Subcutaneous abdominal adipose tissue (tissue), 5 donors: ENCODE results near the gene RNF144A.
A peak's percentile ranks its signal among the peaks of the same experiment; 100 is the strongest.

Experiments
- H3K27ac ChIP-seq: one replicate; pipeline ENCODE4 v1.7.0; 2013; ENCODE audit warnings: low read depth, mild to moderate bottlenecking, inconsistent platforms, low read length, moderate library complexity
- H3K27me3 ChIP-seq, 5 donors: one replicate each; pipeline ENCODE4 v1.7.0; 2013; ENCODE audit warnings: low read length in 5 of 5, inconsistent platforms in 1 of 5; ENCODE audit not compliant: control insufficient read depth in 5 of 5, insufficient read depth in 4 of 5
- H3K36me3 ChIP-seq, 5 donors: one replicate each; pipeline ENCODE4 v1.7.0; 2013; ENCODE audit warnings: low read length in 5 of 5; ENCODE audit not compliant: control insufficient read depth in 5 of 5, insufficient read depth in 5 of 5
- H3K4me1 ChIP-seq, 5 donors: one replicate each; pipeline ENCODE4 v1.7.0; 2013; ENCODE audit warnings: low read length in 5 of 5, mild to moderate bottlenecking in 3 of 5, moderate library complexity in 1 of 5; ENCODE audit not compliant: control insufficient read depth in 5 of 5, insufficient read depth in 5 of 5
- H3K4me3 ChIP-seq, 5 donors: one replicate each; pipeline ENCODE4 v1.7.0; 2013; ENCODE audit warnings: low read length in 5 of 5, low read depth in 1 of 5
- H3K9ac ChIP-seq, 5 donors: one replicate each; pipeline ENCODE4 v1.7.0; 2013; ENCODE audit warnings: low read length in 5 of 5, mild to moderate bottlenecking in 4 of 5, moderate library complexity in 3 of 5
- H3K9me3 ChIP-seq, 5 donors: one replicate each; pipeline ENCODE4 v1.7.0; 2013; ENCODE audit warnings: low read length in 5 of 5; ENCODE audit not compliant: control insufficient read depth in 5 of 5
- donor health status: healthy.
- donor health status: healthy.
- donor health status: healthy.
- donor health status: healthy.
- donor health status: healthy.

The RNF144A gene

DNA sequence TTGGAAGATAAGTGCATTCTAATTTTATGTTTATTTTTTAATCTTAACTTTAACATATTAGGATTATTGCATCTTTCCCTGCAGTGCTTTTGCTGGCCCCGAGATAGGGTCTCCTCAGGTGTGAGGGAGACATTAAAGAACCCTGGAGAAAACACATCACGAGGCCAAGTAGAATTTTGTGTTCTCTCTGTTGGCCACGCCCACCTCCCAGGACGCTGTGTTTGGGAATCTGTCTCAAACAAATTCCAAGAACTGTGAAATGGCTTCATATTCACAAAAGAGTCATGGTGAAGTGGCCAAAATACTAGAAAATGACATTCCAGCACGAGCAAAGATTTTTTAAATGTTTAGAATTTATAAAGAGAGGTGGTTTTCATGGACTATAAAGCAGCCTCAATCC is 27.3 kb downstream of the RNF144A start:
- peak overlapping the region; percentile 78 for H3K27ac ChIP-seq
- H3K4me1 ChIP-seq = peaks cover 0 to 31% (median 29%) of the 10 kb centered on the region in 5 donors
- no peak overlapping the region for H3K4me3 ChIP-seq
- H3K9ac ChIP-seq = peak overlapping the region in 3 of 5 donors; percentile 13 to 65 (median 45)
- no peaks in the 10 kb centered on the region for H3K27me3 ChIP-seq
- no peaks in the 10 kb centered on the region for H3K9me3 ChIP-seq
- peaks cover 0 to 15% (median 9%) of the 10 kb centered on the region in 5 donors for H3K36me3 ChIP-seq

DNA sequence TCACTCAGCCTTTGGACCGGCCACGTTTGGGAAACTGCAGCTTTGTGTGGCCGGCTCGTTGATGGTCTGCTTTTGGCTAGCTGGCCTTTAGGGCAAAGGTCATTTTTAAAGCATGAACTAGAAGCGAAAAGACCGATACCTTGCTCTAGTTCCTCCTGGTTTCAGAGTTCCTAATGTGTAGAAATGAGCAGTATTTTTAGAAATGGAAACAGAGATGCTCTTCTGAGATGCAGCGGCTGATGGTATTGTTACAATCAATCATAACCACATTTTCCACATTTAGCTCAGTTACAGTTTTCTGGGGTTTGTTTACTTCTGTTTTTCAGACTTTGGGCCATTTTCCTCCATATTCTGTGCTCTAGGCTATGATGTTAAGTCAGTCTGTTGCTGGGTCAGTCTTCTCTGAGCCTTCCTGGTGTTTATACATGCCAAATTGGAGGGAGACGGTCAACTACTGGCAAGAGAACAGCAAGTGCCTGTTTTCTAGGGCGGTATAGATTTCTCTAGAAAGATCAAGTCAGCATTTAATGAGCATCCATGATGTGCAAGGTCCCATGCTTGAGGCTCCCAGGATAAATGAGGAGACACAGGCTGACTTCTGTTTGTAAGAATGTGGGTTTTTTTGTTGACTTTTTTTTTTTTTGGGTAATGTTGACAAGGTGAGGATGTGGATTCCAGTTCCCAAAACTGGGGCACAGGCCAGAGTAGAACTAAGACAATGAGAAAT is 28.0 kb downstream of the RNF144A start:
- no peak overlapping the region for H3K4me3 ChIP-seq
- peaks cover 0 to 15% (median 9%) of the 10 kb centered on the region in 5 donors for H3K36me3 ChIP-seq
- H3K4me1 ChIP-seq = peaks cover 0 to 31% (median 29%) of the 10 kb centered on the region in 5 donors
- peak overlapping the region in 4 of 5 donors; percentile 10 to 65 (median 29) for H3K9ac ChIP-seq
- H3K27ac ChIP-seq = peak overlapping the region; percentile 78
- H3K27me3 ChIP-seq = no peaks in the 10 kb centered on the region
- no peaks in the 10 kb centered on the region for H3K9me3 ChIP-seq

DNA sequence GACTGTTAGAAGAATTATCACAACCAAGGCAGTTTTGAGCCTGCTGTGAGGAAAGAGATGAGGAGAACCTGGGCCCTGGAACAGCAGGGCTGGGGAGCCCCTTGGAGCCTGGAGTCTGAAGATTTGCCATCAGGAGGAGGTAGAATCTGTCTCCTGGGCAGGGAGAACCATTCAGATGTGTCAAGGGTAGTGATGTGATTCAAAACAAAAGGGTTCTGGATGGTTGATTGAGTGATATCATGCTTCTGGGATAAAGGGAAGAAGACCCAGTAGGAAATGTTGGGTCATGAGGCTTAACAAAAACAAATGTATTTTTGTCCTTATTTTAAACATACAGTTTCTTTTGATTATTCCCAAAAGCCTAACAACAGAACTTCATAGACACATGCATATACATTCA is 28.6 kb downstream of the RNF144A start:
- Histone ChIP-seq H3K27ac (peak overlapping the region; percentile 78), H3K27me3 (no peaks in the 10 kb centered on the region), H3K36me3 (peaks cover 0 to 14% (median 9%) of the 10 kb centered on the region in 5 donors), H3K9me3 (no peaks in the 10 kb centered on the region), H3K9ac (peak overlapping the region in 2 of 5 donors; percentile 10 to 65), H3K4me3 (no peak overlapping the region), H3K4me1 (peaks cover 0 to 31% (median 29%) of the 10 kb centered on the region in 5 donors)

DNA sequence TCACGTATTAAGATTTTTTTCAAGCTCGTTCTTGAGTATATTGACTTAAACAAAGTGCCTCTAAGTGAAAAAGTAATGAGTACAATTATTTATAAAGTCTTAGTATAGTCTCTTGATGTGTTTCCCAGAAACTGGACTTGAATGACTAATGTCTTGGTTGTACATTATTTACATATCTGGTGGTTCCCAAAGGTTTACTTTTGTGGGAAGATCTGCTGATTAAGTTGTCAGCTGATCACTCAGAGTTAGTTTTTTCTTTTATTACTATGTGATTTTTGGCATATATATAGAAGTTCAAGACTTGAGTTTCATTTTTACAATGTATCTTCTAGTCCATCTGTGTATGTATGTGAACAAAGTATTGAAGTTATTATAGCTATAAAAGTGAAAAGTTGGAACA is 29.5 kb downstream of the RNF144A start:
- no peak overlapping the region for H3K9ac ChIP-seq
- peaks cover 0 to 31% (median 29%) of the 10 kb centered on the region in 5 donors for H3K4me1 ChIP-seq
- no peaks in the 10 kb centered on the region for H3K27me3 ChIP-seq
- peaks cover 0 to 8% (median 5%) of the 10 kb centered on the region in 5 donors for H3K36me3 ChIP-seq
- no peak overlapping the region for H3K4me3 ChIP-seq
- H3K9me3 ChIP-seq = no peaks in the 10 kb centered on the region
- peak overlapping the region; percentile 25 for H3K27ac ChIP-seq

DNA sequence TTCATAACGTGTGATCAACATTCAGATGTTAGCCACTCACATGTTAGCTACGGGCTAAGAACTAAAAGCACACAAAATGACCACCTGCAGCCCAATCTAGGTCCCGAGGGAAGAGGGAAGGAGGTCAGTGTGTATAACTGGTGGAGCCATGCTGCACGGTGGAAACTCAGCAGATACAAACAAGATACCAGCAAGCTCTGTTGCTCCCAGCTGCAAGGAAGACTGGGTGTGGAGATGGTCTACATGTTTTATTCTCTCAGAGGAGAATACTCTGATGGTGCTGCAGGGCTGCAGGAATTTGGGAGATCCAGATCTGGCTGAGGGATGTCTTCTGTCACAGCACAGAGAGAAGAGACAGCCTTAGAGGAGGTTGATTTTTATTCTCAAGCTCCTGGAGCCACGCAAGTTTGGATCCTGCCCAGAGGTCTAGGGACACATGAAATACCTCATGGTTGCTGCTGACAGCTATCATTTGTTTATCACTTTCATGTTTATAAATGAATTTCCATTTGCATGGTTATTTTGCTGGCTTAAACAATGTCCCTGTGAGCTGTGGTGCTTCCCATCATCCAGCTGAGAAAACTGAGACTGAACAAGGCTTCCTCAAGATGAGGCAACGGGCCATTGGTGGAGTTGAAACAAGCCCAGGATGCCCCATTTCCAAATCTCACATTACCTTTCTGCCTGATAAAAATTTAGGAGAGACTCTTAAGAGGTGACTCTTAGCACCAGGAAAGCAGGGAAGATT is 30.9 kb downstream of the RNF144A start:
- Histone ChIP-seq H3K4me1 (peaks cover 0 to 30% (median 26%) of the 10 kb centered on the region in 5 donors), H3K9me3 (no peaks in the 10 kb centered on the region), H3K27me3 (no peaks in the 10 kb centered on the region), H3K9ac (no peak overlapping the region), H3K27ac (no peak overlapping the region), H3K4me3 (no peak overlapping the region), H3K36me3 (no peaks in the 10 kb centered on the region)

DNA sequence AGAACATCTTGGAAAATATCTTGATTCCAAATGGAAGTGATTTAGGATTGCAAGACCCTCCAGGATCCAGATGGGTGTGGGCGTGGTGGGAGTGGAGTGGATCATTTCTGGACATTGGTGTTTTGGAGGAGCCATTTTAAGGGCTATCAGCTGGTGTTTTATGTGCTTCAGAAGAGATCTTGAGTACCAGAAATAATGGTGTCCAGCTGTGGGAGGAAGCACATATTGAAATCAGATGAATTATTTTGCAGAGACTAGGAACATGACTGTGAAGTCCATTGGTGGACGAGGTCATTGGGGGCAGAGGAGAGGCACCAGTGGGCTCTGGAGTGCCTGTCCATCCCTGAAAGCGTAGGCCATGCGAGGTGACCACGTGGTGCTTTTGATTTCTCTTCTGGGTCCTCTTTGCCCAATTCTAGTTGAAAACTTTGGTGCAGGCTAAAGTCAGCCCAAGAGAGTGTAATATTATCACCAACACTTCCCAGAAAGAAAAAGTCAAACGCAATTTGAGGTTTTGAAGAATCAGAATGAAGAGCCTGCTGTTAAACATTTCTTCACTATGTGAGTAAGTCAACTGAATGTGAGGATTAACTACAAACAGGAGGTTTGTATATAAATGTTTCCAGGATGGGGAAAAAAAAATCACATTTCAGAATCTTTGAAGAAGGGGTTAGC is 31.6 kb downstream of the RNF144A start:
- no peaks in the 10 kb centered on the region for H3K36me3 ChIP-seq
- H3K4me1 ChIP-seq = peaks cover 0 to 22% (median 20%) of the 10 kb centered on the region in 5 donors
- no peak overlapping the region for H3K9ac ChIP-seq
- no peak overlapping the region for H3K4me3 ChIP-seq
- H3K27ac ChIP-seq = no peak overlapping the region
- H3K9me3 ChIP-seq = no peaks in the 10 kb centered on the region
- no peaks in the 10 kb centered on the region for H3K27me3 ChIP-seq

DNA sequence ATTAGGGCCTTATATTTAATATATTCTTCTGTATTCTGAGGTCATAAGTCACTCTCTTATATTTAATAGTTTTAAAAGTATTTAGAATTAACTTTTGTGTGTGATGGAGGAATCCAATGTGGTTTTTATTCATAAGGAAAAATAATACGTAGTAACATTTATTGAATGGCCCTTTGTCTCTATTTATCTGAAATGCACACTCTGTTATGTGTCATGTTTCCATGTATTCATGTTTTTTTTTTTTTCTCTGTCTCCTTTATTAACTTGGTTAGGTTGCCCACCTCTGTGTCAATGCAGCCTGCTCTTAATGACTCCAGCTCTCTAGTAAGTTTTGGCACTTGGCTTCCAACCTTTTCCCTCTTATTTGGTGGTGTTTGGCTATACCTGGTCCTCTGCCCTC is 33.8 kb downstream of the RNF144A start:
- H3K27me3 ChIP-seq = no peaks in the 10 kb centered on the region
- H3K27ac ChIP-seq = no peak overlapping the region
- H3K36me3 ChIP-seq = no peaks in the 10 kb centered on the region
- peaks cover 0 to 17% (median 14%) of the 10 kb centered on the region in 5 donors for H3K4me1 ChIP-seq
- H3K9ac ChIP-seq = no peak overlapping the region
- H3K9me3 ChIP-seq = no peaks in the 10 kb centered on the region
- H3K4me3 ChIP-seq = no peak overlapping the region

DNA sequence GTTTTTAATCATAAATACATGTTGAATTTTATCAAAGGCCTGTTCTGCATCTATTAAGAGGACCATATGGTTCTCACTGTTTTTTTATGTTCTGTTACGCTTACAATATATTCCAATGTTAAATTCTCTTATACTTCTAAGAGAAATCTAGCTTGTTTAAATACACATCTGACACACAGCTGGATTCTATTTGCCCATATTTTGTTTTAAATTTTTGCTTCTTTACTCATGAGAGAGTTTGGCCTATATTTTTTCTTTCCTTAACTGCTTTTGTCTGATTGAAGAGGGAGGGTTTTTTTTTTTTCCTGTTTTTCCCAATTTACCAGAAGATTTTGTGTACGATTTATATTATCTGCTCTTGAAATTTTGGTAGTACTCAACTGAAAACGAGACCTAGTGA is 34.9 kb downstream of the RNF144A start:
- Histone ChIP-seq H3K4me1 (peaks cover 0 to 22% (median 14%) of the 10 kb centered on the region in 5 donors), H3K27ac (no peak overlapping the region), H3K27me3 (no peaks in the 10 kb centered on the region), H3K9ac (no peak overlapping the region), H3K9me3 (no peaks in the 10 kb centered on the region), H3K4me3 (no peak overlapping the region), H3K36me3 (no peaks in the 10 kb centered on the region)

DNA sequence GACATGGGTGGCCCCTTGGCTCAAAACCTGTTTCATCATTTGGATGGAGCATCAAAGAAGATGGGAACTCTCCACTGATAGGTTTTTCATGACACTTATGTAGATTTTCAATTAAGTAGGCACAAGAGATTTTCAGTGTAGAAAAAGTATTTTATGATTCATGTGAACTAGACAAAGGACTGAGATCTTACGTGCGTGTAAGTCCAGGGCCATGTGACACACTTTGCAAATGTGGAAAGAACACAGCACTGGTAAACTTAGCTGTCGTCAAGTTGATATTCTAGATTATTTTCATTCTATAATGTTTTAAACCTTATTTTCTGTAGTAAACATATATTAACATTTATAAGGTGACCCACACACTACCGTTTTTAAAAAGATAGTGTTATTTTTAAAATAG is 37.4 kb downstream of the RNF144A start:
- peaks cover 0 to 39% (median 27%) of the 10 kb centered on the region in 5 donors for H3K4me1 ChIP-seq
- H3K27ac ChIP-seq = no peak overlapping the region
- no peaks in the 10 kb centered on the region for H3K27me3 ChIP-seq
- H3K4me3 ChIP-seq = no peak overlapping the region
- H3K9me3 ChIP-seq = no peaks in the 10 kb centered on the region
- no peak overlapping the region for H3K9ac ChIP-seq
- no peaks in the 10 kb centered on the region for H3K36me3 ChIP-seq
